GM19043 (cell line): ENCODE measurements around the gene MCOLN1.

ENCODE experiments used
- ATAC-seq: cut with Tn5 transposase; IDR thresholded peaks from one replicate; pipeline ENCODE4 v1.9.1; 2021; ENCODE audit warnings: low read depth; ENCODE audit not compliant: unreplicated experiment

Gene MCOLN1

DNA sequence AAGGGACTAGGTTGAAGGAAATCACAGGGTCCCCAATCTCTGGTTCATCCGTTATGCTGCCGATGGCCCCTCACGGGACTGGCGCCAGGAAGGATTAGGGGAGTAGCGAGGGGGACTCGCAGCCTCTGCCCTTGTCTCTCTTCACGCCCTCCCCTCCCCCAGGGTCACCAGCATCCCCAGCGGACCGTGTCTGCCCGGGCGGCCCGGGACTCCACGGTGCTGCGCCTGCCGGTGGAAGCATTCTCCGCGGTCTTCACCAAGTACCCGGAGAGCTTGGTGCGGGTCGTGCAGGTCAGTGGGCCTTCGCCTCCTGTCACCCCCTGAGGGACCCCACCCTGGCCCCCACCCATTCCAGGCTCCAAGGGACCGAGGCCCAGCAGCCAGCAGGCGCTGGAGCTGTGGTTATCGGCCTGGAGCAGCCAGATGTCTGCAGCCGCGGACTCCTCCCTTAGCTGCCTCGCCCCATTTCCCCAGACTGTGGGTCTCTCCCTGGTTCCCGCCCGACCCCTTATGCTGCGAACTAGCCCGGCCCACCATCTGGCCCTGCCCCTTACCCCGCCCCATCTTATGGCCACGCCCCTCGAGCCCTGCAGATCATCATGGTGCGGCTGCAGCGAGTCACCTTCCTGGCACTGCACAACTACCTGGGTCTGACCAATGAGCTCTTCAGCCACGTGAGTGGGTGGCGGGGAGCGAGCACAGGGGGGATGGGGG is 18.5 kb downstream of the MCOLN1 start:
- ATAC-seq = no peak

DNA sequence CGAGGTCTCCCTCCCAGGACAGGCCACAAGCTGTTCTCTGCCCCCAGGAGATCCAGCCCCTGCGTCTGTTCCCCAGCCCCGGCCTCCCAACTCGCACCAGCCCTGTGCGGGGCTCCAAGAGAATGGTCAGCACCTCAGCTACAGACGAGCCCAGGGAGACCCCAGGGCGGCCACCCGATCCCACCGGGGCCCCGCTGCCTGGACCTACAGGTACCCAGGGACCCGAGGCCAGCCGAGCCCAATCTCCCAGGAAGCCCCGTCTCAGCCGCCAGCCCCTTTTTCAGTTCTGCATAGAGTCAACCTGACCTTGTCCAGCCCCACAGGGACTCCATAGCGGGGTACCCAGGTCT is 19.0 kb downstream of the MCOLN1 start:
- ATAC-seq = no peak

DNA sequence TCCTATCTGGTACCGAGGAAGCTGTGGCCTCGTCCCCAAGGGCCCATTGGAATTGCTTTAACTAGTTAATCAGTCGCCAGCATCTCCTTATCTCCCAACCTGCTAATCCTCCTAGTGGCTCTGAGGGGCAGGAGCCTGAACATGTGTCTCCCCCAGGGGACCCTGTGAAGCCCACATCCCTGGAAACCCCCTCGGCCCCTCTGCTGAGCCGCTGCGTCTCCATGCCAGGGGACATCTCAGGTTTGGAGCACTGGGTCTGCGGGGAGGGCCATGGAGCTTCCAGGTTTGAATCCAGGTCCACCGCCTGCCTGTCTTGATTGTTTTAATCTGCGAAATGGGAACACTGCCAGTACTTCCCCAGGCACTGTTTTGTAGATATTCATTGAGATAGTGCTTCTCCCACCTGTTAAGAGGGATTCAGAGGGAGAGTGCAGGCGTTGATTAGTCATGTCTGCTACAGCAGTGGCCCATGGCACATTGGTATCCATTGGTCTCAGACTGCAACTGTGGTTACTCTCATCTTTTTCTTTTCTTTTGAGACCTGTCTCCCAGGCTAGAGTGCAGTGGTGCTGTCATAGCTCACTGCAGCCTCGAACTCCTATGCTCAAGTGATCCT is 19.5 kb downstream of the MCOLN1 start:
- no peak for ATAC-seq

DNA sequence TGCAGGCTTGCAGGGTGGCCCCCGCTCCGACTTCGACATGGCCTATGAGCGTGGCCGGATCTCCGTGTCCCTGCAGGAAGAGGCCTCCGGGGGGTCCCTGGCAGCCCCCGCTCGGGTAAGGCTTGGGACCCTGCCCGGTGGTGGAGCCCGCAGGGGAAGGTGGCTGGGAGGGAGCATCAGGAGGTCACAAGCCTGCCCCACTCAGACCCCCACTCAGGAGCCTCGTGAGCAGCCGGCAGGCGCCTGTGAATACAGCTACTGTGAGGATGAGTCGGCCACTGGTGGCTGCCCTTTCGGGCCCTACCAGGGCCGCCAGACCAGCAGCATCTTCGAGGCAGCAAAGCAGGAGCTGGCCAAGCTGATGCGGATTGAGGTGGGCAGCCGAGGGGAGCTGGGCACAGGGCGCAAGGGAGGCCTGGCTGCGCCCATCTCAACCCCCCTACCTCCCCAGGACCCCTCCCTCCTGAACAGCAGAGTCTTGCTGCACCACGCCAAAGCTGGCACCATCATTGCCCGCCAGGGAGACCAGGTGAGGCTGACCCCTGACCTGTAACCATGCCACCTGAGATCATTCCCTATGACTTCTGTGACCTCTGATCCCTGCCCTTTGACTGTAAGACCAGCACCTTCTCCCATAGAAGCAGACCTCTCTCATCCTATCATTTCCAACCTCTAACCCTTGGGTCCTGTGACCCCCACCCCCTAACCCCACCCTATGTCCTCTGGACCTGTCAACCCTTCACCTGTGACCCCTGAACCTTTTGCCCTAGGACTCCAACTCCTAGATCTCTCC is 20.3 kb downstream of the MCOLN1 start:
- no peak for ATAC-seq

DNA sequence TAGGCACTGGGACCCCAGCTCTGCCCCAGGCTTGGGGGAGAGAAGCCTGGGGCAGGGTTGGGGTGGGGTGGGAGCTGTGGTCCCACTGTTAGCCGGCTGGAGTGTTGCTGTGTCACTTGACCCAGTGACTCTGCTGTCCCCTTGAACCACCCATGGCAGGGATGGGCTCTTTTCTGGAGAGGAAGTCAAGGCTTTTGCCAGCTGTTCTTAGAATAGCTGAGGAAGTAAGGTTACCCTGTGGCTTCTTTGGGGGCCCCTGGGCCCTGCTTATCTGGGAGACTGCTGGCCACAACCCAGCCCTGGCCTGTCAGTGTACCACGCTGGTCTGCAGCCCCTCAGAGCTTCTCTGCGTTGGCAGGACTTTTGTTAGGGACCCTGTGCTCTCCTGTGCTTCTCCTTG is 22.2 kb downstream of the MCOLN1 start:
- no peak for ATAC-seq

DNA sequence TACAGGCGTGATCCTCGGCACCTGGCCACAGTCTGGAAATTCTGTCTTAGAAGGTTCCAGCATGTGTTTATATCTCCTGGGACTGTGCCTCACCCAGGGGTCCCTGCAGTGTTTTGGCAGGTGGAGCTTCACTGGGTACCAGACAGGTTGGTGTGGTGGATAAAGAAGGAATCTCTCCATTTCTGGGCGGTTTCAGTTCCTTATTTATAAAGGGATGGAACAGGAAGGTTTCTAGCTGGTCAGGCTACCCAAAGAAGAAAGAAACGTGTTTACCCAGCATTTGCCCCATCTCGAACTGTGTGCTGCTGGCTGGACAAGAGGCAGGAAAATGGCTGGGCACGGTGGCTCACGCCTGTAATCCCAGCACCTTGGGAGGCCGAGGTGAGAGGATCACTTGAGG is 22.9 kb downstream of the MCOLN1 start:
- ATAC-seq = no peak

DNA sequence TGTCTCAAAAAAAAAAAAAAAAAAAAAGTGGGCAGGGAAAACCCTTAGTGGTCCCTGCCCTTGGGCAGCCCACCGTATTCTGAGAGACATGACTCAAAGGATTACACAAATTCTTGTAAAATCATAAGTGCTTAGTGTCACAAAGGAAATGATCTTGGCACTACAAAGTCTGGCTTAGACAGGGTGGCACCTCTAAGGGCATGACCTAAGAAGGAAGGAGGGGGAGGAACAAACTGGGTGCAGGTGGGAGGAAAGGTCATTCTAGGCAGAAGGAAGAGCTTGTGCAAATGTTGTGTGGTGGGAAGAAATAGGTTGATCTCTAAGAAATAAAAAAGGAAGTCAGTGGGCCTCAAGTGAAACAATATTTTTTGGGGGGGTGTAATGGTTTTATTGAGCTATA is 23.5 kb downstream of the MCOLN1 start:
- no peak for ATAC-seq

DNA sequence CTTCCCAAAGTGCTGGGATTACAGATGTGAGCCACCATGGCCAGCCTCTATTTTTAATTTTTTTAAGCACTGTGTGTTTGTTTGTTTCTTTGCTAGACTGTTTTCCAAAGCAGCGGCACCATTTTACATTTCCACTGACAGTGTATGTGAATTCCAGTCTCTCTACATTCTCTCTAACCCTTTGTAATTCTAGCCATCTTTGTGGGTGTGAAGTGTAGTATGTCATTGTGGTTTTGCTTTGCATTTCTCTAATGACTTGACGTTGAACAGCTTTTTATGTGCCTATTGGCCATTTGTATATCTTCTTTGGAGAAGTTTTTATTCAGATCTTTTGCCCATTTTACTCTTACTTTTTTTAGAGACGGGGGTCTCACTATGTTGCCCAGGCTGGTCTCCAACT is 24.7 kb downstream of the MCOLN1 start:
- no peak for ATAC-seq

DNA sequence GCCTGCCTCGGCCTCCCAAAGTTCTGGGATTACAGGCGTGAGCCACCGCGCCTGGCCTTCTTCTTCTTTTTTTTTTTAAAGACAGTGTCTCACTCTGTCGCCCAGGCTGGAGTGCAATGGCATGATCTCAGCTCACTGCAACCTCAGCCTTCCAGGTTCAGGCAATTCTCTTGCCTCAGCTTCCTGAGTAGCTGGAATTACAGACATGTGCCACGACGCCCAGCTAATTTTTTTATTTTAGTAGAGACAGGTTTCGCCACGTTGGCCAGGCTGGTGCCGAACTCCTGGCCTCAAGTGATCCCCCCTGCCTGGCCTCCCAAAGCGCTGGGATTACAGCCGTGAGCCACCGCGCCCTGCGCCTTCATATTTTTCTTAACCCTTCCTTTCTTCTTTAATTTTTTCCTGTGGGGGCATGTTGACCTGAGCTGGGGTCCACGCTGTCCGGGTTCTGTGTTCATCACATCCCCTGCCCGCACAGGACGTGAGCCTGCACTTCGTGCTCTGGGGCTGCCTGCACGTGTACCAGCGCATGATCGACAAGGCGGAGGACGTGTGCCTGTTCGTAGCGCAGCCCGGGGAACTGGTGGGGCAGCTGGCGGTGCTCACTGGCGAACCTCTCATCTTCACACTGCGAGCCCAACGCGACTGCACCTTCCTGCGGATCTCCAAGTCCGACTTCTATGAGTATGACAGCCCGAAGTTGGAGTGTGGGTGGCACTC is 27.2 kb downstream of the MCOLN1 start:
- ATAC-seq = no peak

DNA sequence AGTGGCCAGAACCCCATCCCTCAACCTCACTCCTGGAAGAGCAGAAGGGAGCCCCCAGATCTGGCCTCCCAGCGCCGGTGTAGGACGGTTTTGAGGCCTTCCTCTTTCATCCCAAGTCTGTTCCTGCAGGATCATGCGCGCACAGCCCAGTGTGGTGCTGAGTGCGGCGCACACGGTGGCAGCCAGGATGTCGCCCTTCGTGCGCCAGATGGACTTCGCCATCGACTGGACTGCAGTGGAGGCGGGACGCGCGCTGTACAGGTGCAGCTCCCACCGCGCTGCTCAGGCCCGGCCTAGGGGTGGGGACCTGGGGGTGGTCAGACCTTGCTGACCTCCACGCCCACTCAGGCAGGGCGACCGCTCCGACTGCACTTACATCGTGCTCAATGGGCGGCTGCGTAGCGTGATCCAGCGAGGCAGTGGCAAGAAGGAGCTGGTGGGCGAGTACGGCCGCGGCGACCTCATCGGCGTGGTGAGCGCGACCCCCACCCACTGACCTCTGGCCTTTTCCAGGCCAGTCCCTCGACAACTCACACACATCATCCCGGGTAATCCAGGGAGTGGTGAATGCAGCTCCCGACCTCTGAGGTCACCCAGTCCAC is 27.8 kb downstream of the MCOLN1 start:
- ATAC-seq = no peak

DNA sequence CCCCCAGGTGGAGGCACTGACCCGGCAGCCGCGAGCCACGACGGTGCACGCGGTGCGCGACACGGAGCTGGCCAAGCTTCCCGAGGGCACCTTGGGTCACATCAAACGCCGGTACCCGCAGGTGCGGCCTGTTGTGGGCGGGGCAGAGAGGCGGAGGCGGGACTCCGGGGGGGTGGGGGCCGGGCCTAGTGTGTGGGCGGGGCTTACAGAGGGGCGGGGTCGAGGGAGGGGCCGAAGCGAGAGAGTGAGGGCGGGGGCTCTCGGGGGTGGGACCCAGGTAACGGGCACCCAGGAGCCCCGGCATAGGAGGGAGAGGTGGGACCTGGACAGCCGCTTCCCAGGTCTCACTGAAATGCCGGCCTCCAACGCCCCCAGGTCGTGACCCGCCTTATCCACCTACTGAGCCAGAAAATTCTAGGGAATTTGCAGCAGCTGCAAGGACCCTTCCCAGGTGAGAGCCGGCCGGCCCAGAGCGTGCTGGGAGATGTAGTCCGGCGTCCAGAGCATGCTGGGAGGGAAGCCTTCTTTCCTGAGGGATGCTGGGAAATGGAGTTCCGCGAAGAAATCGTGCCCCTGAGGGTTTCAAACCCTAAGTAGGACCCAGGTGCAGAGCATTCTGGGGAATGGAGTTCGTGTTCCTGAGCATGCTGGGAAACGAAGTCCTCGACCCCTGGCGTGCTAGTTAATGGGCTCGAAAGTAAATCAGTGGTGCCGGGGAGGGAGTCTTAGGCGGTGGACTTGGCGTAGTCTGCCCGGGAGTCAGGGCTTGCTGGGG is 28.8 kb downstream of the MCOLN1 start:
- no peak for ATAC-seq

DNA sequence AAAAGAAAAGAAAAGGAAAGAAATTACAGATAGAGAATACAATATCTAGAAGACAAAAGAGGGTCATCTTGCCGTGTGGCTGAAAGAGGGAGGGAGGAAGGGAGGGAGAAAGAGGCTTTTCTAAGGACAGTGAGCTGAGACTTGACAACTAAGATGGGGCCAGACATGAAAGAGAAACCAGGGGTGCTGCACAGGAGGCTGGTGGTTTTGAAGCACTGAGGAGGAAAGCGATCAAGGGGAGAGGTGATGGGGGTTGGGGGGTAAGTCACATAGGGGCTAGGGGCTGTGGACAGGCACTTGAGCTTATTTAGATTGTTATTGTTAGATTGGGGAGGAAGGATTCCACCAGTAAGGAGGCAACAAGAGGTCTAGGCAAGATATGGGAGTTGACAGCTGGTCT is 30.4 kb downstream of the MCOLN1 start:
- ATAC-seq = no peak

DNA sequence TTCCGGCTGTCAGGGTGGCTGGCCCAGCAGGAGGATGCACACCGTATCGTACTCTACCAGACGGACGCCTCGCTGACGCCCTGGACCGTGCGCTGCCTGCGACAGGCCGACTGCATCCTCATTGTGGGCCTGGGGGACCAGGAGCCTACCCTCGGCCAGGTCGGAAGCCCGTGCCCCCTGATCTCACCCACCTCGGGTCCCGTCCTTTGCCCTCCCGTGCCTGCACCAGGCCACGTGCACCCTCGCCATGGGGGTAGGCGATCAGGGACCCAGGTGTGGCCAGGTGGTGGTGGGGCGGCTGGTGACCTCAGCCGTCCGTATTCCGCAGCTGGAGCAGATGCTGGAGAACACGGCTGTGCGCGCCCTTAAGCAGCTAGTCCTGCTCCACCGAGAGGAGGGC is 32.1 kb downstream of the MCOLN1 start:
- ATAC-seq = no peak

DNA sequence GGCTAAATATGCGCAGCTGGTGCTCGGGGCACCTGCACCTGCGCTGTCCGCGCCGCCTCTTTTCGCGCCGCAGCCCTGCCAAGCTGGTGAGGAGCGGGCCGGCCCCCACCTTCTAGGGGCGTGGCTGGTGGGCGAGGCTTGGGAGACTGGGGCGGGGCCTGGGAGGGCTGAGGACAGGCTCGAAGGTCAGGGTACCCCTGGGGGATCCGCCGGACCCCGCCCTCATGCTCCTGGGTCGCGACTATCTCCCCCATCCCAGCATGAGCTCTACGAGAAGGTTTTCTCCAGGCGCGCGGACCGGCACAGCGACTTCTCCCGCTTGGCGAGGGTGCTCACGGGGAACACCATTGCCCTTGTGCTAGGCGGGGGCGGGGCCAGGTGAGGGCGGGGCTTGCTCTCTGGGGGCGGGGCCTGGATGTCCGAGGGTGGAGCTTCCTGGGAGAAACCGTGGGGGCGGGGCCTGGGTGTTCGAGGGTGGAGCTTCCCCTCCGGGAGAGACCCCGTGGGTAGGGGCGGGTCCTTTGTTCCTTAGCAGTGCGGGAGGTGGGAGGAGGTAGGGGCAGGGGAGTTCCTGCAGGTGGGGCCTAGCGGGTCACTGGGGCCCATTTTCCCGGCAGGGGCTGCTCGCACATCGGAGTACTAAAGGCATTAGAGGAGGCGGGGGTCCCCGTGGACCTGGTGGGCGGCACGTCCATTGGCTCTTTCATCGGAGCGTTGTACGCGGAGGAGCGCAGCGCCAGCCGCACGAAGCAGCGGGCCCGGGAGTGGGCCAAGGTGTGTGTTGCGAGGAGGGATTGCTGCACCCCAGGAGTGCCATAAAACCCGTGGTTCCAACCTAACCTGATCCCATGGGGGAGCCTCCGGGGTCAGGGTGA is 32.8 kb downstream of the MCOLN1 start:
- ATAC-seq = no peak

DNA sequence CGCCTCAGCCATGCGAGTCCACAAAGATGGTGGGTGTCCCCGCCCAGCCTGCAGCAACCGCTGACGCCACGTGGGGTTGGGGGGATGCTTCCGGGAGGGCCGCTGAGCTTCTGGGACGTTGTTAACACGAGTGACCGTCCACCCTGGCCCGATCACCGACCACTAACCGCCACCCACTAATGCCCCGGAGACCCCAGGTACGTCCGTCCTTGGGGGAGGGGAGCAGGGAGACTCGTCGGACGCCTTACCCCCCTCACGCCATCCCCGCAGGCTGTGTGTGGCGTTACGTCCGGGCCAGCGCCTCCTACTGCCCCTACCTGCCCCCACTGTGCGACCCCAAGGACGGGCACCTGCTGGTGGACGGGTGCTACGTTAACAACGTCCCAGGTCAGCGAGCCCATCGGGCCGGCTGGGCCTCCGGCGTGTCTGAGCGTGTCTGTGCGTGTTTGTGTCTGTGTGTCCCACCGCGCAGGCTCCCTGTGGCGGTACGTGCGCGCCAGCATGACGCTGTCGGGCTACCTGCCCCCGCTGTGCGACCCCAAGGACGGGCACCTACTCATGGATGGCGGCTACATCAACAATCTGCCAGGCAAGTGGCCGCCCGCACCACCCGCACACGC is 34.4 kb downstream of the MCOLN1 start:
- ATAC-seq = no peak

DNA sequence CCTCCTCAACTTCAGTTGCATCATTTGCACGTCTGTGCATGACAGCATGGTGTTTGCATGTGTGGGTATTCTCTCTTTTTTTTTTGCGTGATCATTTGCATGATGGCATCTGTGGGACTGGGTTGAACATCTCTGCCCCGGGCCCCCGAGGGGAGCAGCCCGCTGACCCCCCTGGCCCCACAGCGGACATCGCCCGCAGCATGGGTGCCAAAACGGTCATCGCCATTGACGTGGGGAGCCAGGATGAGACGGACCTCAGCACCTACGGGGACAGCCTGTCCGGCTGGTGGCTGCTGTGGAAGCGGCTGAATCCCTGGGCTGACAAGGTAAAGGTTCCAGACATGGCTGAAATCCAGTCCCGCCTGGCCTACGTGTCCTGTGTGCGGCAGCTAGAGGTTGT is 36.2 kb downstream of the MCOLN1 start:
- no peak for ATAC-seq

DNA sequence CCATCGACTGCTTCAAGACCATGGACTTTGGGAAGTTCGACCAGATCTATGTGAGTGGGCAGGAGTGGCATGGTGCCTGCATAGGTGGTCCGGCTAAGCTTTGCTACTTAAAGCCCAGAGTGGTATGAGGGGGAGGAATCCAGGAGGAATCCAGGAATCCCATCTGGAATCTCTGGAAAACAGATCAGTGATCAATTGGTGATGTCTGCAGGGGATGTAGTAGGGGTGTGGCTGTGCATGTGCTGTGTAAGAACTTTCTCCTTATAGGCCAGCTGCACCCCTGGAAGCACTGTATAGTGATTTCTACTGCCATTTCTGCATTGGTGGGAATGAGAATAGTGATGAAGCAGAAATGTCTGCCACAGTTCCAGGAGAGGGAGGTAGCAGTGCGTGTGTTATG is 36.7 kb downstream of the MCOLN1 start:
- no peak for ATAC-seq

DNA sequence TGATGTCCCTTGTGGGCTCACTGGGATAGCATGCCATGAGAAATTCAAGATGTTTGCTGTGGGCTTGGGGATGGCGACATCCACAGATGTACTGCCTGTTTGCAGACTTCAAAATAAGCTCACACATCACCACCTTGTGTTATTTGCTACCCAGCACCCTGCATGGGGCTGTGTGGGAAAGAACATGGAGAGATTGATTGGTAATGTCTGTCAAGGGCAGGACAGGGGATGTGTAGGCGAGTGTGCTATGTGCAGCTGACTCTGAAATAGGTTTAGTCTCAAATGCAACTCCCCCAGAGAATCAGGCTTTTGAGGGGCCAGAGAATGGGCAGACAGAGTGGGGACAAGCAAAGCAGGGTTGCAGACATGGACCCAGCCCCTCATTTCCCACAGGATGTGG is 37.8 kb downstream of the MCOLN1 start:
- no peak for ATAC-seq

DNA sequence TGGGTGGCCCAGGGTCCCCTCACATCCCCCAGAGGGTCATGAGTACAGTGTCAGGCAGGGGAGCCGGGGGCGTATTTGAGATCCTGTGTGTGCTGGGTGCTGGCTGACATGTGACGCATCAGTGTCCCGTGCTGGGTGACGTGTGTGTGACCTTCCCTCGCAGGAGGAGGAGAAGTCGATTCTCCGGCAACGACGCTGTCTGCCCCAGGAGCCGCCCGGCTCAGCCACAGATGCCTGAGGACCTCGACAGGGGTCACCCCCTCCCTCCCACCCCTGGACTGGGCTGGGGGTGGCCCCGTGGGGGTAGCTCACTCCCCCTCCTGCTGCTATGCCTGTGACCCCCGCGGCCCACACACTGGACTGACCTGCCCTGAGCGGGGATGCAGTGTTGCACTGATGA is 38.9 kb downstream of the MCOLN1 start:
- ATAC-seq = no peak
